Activated CD4-positive, alpha-beta memory T cell treated with anti-CD3 and anti-CD28 coated beads for 36 hours (primary cell): ENCODE measurements around the gene ATP6V1F. TPM values are rescaled to one million over a fixed set of nuclear protein-coding genes. Genes with fewer than 3 reads are reported as not detected.

Source experiments
- CTCF ChIA-PET: fragments of 350-600 bp; sonication (Branson Sonifier 250); formaldehyde crosslinking; loops from one replicate; lab custom pipeline; 2021; ENCODE audit warnings: antibody characterized with exemption, inconsistent platforms; lab: Charles Lee
- POLR2A ChIA-PET: fragments of 350-600 bp; sonication (Branson Sonifier 250); formaldehyde crosslinking; loops from one replicate; lab custom pipeline; 2021; ENCODE audit warnings: antibody characterized with exemption; lab: Charles Lee
- DNase-seq: peaks from one replicate; pipeline ENCODE4 v3.0.0-alpha.2; 2020
- H3K27ac Mint-ChIP-seq: one replicate; pipeline ENCODE4 v1.8.0; 2021; ENCODE audit warnings: mixed read lengths
- H3K27me3 Mint-ChIP-seq: one replicate; pipeline ENCODE4 v1.8.0; 2021; ENCODE audit warnings: mixed read lengths
- H3K36me3 Mint-ChIP-seq: one replicate; pipeline ENCODE4 v1.8.0; 2021; ENCODE audit warnings: mixed read lengths
- H3K4me1 Mint-ChIP-seq: one replicate; pipeline ENCODE4 v1.8.0; 2021; ENCODE audit warnings: low read depth, mixed read lengths
- H3K4me3 Mint-ChIP-seq: one replicate; pipeline ENCODE4 v1.8.0; 2021; ENCODE audit warnings: mild to moderate bottlenecking, mixed read lengths
- H3K9me3 Mint-ChIP-seq: one replicate; pipeline ENCODE4 v1.8.0; 2021; ENCODE audit warnings: mixed read lengths
- intact Hi-C: fragments of 100-400 bp; cut with micrococcal nuclease; formaldehyde crosslinking; loops from one replicate; pipeline ENCODE4 v1.15.1; 2023
- total RNA-seq, 2 experiments: library from RNA; stranded (reverse); gene quantifications; one replicate each; pipeline ENCODE4 v1.2.3, GENCODE V29; 2021

Gene ATP6V1F
- total RNA-seq, 2 experiments from 2014 or later, result 113 to 117 TPM

DNA sequence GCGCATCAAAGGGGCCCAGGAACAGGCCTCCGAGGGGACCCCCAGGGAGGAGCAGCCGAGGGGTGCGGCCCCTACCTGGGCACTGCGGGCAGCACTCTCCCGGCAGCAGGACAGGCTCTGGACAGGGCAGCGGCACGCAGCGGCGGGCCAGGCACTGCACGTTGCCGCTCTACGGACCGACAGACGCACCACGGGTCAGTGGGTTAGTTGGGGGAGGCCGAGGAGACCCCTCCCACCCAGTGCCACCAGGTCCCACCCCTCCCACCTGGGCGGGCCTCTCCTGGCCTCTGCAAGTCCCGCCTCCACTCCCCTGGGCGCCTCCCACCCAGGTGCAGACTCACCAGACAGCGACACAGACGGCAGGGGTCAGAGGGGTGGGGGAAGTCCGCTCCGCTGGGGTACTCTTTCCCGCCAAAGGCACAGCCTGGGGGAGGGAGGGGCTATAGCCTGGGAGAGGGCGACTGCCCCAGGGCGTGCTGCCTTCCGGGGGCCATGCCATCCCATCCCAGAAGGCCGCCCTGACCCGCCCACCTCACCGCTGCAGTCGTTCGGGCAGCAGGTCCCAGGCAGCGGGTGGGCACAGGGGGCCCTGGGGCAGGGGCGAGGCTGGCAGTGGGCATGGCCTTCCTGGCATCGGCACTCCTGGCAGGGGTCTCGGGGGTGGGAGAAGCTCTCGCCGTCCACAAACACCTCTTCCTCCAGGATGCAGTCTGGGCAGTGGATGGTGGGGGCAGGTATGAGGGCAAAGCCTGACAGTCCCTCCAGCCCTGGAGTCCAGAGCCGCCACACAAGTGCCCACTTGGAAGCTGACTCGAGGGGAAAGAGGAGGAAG is 28.7 kb downstream of the ATP6V1F start:
- intact Hi-C loops, result no loop called here
- Mint-ChIP-seq H3K27me3 (peaks cover 13% of the 10 kb centered on the region), H3K36me3 (no peaks in the 10 kb centered on the region), H3K4me1 (no peaks in the 10 kb centered on the region), H3K4me3 (no peak overlapping the region), H3K9me3 (no peaks in the 10 kb centered on the region), H3K27ac (no peak overlapping the region)
- POLR2A ChIA-PET, result no interaction called here
- CTCF ChIA-PET, result interaction anchor here (1.5 kb wide), 1 partner anchor 8 kb away, joined by 4 read pairs; no protein-coding TSS in a partner anchor
- DNase-seq, result no peak

GRCh38 chr7:128891942-128892269 is 29.2 kb downstream of the ATP6V1F start:
- Mint-ChIP-seq H3K27me3 (peaks cover 13% of the 10 kb centered on the region), H3K27ac (no peak overlapping the region), H3K4me1 (no peaks in the 10 kb centered on the region), H3K36me3 (no peaks in the 10 kb centered on the region), H3K9me3 (no peaks in the 10 kb centered on the region), H3K4me3 (no peak overlapping the region)
- DNase-seq, result no peak
- POLR2A ChIA-PET, result no interaction called here
- CTCF ChIA-PET, result interaction anchor here (1.5 kb wide), 1 partner anchor 8 kb away, joined by 4 read pairs; no protein-coding TSS in a partner anchor
- intact Hi-C loops, result no loop called here

DNA sequence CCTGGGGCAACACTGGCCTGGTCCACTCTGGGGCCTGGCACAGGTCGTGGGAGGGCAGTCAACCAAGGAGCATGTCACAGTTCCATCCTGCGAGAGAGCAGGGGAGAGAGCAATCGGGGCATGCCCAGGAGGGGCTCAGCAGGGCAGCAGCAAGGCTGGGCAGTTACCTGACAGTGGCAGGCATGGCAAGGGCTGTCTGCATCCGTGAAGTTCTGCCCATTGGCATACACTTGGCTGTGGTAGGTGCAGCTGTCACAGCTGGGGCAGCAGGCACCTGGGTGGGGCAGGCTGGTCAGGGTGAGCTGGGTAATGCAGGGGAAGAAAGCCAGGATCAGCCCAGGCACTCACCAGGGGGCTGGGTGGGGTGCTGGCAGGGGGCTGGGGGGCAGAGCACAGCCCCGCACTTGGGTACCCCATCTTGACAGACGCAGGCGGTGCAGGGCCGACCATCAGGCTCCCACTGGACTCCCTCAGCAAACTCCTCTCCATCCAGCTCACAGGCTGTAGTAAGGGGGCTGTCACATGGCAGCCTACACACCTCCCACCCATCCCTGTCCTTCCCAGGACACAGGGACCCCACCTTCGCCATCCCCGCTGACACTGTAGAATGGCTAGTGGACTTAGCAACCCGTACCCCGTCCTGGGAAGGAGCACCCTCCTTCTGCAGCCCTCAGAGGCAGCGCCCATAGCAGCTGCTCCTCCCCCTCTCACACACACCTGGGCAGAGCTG is 30.0 kb downstream of the ATP6V1F start:
- intact Hi-C loops, result no loop called here
- DNase-seq, result no peak
- no peaks in the 10 kb centered on the region for H3K9me3 Mint-ChIP-seq
- no peak overlapping the region for H3K27ac Mint-ChIP-seq
- POLR2A ChIA-PET, result no interaction called here
- CTCF ChIA-PET, result interaction anchor here (0.8 to 1.5 kb wide), 2 partner anchors 9 kb away, joined by 4 read pairs; no protein-coding TSS in a partner anchor
- H3K4me3 Mint-ChIP-seq, result no peak overlapping the region
- H3K36me3 Mint-ChIP-seq, result no peaks in the 10 kb centered on the region
- H3K27me3 Mint-ChIP-seq, result peaks cover 13% of the 10 kb centered on the region
- H3K4me1 Mint-ChIP-seq, result no peaks in the 10 kb centered on the region

- no peaks in the 10 kb centered on the region for H3K4me1 Mint-ChIP-seq
- peaks cover 15% of the 10 kb centered on the region for H3K27me3 Mint-ChIP-seq
- ChIA-PET CTCF (interaction anchor here (0.8 to 1.8 kb wide), 2 partner anchors 10 to 198 kb away, joined by 4 to 5 read pairs; no protein-coding TSS in a partner anchor), POLR2A (no interaction called here)
- intact Hi-C loops, result no loop called here
- no peak overlapping the region for H3K4me3 Mint-ChIP-seq
- H3K27ac Mint-ChIP-seq, result no peak overlapping the region
- peaks cover 1% of the 10 kb centered on the region for H3K36me3 Mint-ChIP-seq
- no peak for DNase-seq
- peaks cover 1% of the 10 kb centered on the region for H3K9me3 Mint-ChIP-seq
Measured at GRCh38 chr7:128893251-128894100, 30.8 kb downstream of the ATP6V1F start.

GRCh38 chr7:128894101-128894440 is 31.4 kb downstream of the ATP6V1F start:
- Mint-ChIP-seq H3K27ac (no peak overlapping the region), H3K4me1 (no peaks in the 10 kb centered on the region), H3K9me3 (peaks cover 4% of the 10 kb centered on the region), H3K4me3 (no peak overlapping the region), H3K36me3 (peaks cover 2% of the 10 kb centered on the region), H3K27me3 (peaks cover 16% of the 10 kb centered on the region)
- no peak for DNase-seq
- POLR2A ChIA-PET, result no interaction called here
- intact Hi-C loops, result no loop called here
- CTCF ChIA-PET, result interaction anchor here (1.8 kb wide), 1 partner anchor 198 kb away, joined by 5 read pairs; no protein-coding TSS in a partner anchor

GRCh38 chr7:128895320-128895719 is 32.7 kb downstream of the ATP6V1F start:
- Mint-ChIP-seq H3K27me3 (peaks cover 10% of the 10 kb centered on the region), H3K36me3 (peaks cover 2% of the 10 kb centered on the region), H3K4me3 (no peak overlapping the region), H3K27ac (no peak overlapping the region), H3K4me1 (no peaks in the 10 kb centered on the region), H3K9me3 (peaks cover 7% of the 10 kb centered on the region)
- intact Hi-C loops, result no loop called here
- ChIA-PET CTCF (interaction anchor here (1.8 kb wide), 1 partner anchor 197 kb away, joined by 5 read pairs; no protein-coding TSS in a partner anchor), POLR2A (no interaction called here)
- DNase-seq, result no peak

DNA sequence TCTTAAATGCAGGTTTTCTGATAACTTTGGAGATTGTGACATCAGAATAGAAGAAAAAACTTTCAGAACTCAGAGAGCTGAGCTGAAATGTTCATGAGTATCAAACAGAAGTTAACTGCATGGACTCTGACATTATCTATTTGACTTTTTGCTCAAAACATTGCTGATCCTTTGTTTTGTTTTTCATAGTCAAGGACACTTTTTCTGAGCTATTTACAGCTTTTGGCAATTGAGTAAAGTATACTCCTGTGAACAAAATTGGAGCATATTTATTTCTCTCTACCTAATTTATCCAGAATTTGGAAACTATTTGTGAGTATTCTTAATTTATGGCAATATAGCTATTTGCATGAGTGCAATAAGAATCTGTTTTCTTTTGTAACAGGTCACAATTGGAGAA is 36.7 kb downstream of the ATP6V1F start:
- Mint-ChIP-seq H3K27ac (no peak overlapping the region), H3K27me3 (peaks cover 3% of the 10 kb centered on the region), H3K36me3 (peaks cover 2% of the 10 kb centered on the region), H3K4me3 (no peak overlapping the region), H3K9me3 (peaks cover 7% of the 10 kb centered on the region), H3K4me1 (no peaks in the 10 kb centered on the region)
- DNase-seq, result no peak
- CTCF ChIA-PET, result interaction anchor here (1.1 to 7.8 kb wide), 3 partner anchors 16 to 372 kb away, joined by 3 to 70 read pairs (median 3); no protein-coding TSS in a partner anchor
- intact Hi-C loops, result no loop called here
- POLR2A ChIA-PET, result no interaction called here

GRCh38 chr7:128900237-128900636 is 37.6 kb downstream of the ATP6V1F start:
- Mint-ChIP-seq H3K4me3 (no peak overlapping the region), H3K4me1 (no peaks in the 10 kb centered on the region), H3K27ac (no peak overlapping the region), H3K9me3 (peaks cover 7% of the 10 kb centered on the region), H3K27me3 (peaks cover 4% of the 10 kb centered on the region), H3K36me3 (peaks cover 2% of the 10 kb centered on the region)
- DNase-seq, result no peak
- ChIA-PET POLR2A (no interaction called here), CTCF (interaction anchor here (1.1 to 7.8 kb wide), 2 partner anchors 190 to 371 kb away, joined by 3 to 70 read pairs; no protein-coding TSS in a partner anchor)
- intact Hi-C loops, result loop anchor here (5.0 kb wide), 1 partner anchor 312 kb away; no protein-coding TSS in a partner anchor

- ChIA-PET CTCF (interaction anchor here (0.6 to 7.8 kb wide), 4 partner anchors 19 to 278 kb away, joined by 3 to 70 read pairs (median 8); no protein-coding TSS in a partner anchor), POLR2A (no interaction called here)
- no peak overlapping the region for H3K27ac Mint-ChIP-seq
- peaks cover 2% of the 10 kb centered on the region for H3K36me3 Mint-ChIP-seq
- intact Hi-C loops, result loop anchor here (5.0 kb wide), 1 partner anchor 309 kb away; no protein-coding TSS in a partner anchor
- peaks cover 7% of the 10 kb centered on the region for H3K9me3 Mint-ChIP-seq
- no peak for DNase-seq
- no peak overlapping the region for H3K4me3 Mint-ChIP-seq
- peaks cover 16% of the 10 kb centered on the region for H3K27me3 Mint-ChIP-seq
- no peaks in the 10 kb centered on the region for H3K4me1 Mint-ChIP-seq
Measured at GRCh38 chr7:128902761-128903585, 40.3 kb downstream of the ATP6V1F start.

GRCh38 chr7:128903621-128904361 is 41.1 kb downstream of the ATP6V1F start:
- no peak for DNase-seq
- peaks cover 4% of the 10 kb centered on the region for H3K9me3 Mint-ChIP-seq
- no peaks in the 10 kb centered on the region for H3K36me3 Mint-ChIP-seq
- intact Hi-C loops, result loop anchor here (1.0 to 5.0 kb wide), 2 partner anchors 188 to 309 kb away; no protein-coding TSS in a partner anchor
- H3K4me3 Mint-ChIP-seq, result no peak overlapping the region
- H3K27me3 Mint-ChIP-seq, result peaks cover 13% of the 10 kb centered on the region
- ChIA-PET CTCF (interaction anchor here (0.6 to 7.8 kb wide), 7 partner anchors 20 to 277 kb away, joined by 3 to 70 read pairs (median 4); no protein-coding TSS in a partner anchor), POLR2A (no interaction called here)
- no peak overlapping the region for H3K27ac Mint-ChIP-seq
- no peaks in the 10 kb centered on the region for H3K4me1 Mint-ChIP-seq
